HepG2 (cell line): ENCODE measurements around the gene TRIAP1.

Source experiments
- CHD2 ChIP-seq: IDR thresholded peaks from 2 replicates; pipeline ENCODE4 v1.6.1; 2011; ENCODE audit warnings: low read depth, low read length, improper control_type of control experiment
- MAZ ChIP-seq, 2 experiments: sonication (generic) in 1 of 2; formaldehyde crosslinking in 1 of 2; IDR thresholded peaks; 2 replicates each; pipeline versions ENCODE4 v1.5.0 to v1.6.1; 2012 to 2020; ENCODE audit warnings: low read depth in 2 of 2, mild to moderate bottlenecking in 2 of 2, borderline replicate concordance in 1 of 2, improper control_type of control experiment in 1 of 2, low read length in 1 of 2, missing genetic modification reagents in 1 of 2, moderate library complexity in 1 of 2
- MLLT10 ChIP-seq: sonication (generic); formaldehyde crosslinking; IDR thresholded peaks from 2 replicates; pipeline ENCODE4 v1.4.0; 2020; ENCODE audit warnings: missing genetic modification reagents
- NFIC ChIP-seq: IDR thresholded peaks from 2 replicates; pipeline ENCODE4 v1.6.1; 2012; ENCODE audit warnings: mild to moderate bottlenecking, low read length, inconsistent platforms
- PHB2 ChIP-seq: fragments of 450-650 bp; IDR thresholded peaks from 2 replicates; pipeline ENCODE4 v1.6.1; 2018; ENCODE audit not compliant: partially characterized antibody
- POLR2A ChIP-seq, 2 experiments: IDR thresholded peaks; 2 replicates each; pipeline ENCODE4 v1.6.1; 2011; ENCODE audit warnings: low read depth in 2 of 2, low read length in 2 of 2, mild to moderate bottlenecking in 1 of 2, moderate library complexity in 1 of 2; ENCODE audit not compliant: insufficient read depth in 1 of 2
- SP140L ChIP-seq: sonication (generic); formaldehyde crosslinking; IDR thresholded peaks from 2 replicates; pipeline ENCODE4 v1.4.0; 2020; ENCODE audit warnings: missing genetic modification reagents, borderline replicate concordance
- YEATS4 ChIP-seq: sonication (generic); formaldehyde crosslinking; IDR thresholded peaks from 2 replicates; pipeline ENCODE4 v1.4.0; 2020; ENCODE audit warnings: missing genetic modification reagents, borderline replicate concordance
- YY1 ChIP-seq: IDR thresholded peaks from 2 replicates; pipeline ENCODE4 v1.6.1; 2011; ENCODE audit warnings: low read length, low read depth, moderate library complexity, mild to moderate bottlenecking; ENCODE audit not compliant: insufficient read depth, insufficient replicate concordance
- TF ChIP-seq, protein P1 (sequence below): sonication (generic); formaldehyde crosslinking; IDR thresholded peaks from 2 replicates; pipeline ENCODE4 v1.4.0; 2020; ENCODE audit warnings: mild to moderate bottlenecking, low read depth, missing genetic modification reagents
- TF ChIP-seq, protein P2 (sequence below): sonication (generic); formaldehyde crosslinking; IDR thresholded peaks from 2 replicates; pipeline ENCODE4 v1.8.0; 2022; ENCODE audit warnings: mild to moderate bottlenecking, missing genetic modification reagents; ENCODE audit not compliant: insufficient replicate concordance
- TF ChIP-seq, protein P3 (sequence below): sonication (generic); formaldehyde crosslinking; IDR thresholded peaks from 2 replicates; pipeline ENCODE4 v1.5.1; 2020; ENCODE audit warnings: missing genetic modification reagents, mild to moderate bottlenecking, borderline replicate concordance
- TF ChIP-seq, protein P4 (sequence below): sonication (generic); formaldehyde crosslinking; IDR thresholded peaks from 2 replicates; pipeline ENCODE4 v1.9.0; 2022; ENCODE audit warnings: low read depth, missing genetic modification reagents
- TF ChIP-seq, protein P5 (sequence below): sonication (generic); formaldehyde crosslinking; IDR thresholded peaks from 2 replicates; pipeline ENCODE4 v1.9.0; 2021; ENCODE audit warnings: missing genetic modification reagents, borderline replicate concordance

DNA sequence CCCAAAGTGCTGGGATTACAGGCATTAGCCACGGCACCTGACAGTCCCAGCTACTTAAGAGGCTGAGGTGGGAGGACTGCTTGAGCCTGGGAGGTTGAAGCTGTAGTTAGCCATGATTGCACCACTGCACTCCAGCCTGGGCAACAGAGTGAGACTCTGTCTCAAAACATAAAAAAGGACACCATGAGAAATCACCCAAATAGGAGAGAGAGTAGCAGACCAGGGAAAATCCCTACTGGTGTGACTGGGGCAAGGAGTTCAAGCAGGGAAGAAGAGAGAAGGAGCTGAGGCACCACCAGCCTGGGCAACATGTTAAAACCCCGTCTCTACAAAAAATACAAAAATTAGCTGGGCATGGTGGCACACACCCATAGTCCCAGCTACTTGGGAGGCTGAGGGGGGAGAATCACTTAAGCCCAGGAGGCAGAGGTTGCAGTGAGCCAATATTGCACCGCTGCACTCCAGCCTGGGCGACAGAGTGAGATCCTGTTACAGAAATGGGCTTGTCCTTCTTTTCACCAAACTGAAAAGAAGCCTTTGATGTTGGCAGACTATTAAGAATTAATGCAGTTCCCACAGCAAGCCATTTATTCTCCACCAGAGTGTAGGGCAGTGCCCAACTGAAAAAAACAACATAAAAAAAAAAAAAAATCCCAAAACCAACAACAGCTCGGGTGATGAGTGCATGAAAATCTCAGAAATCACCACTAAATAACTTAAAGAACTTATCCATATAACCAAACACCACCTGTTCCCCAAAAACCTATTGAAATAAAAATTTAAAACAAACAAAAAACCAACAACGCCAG is 27.8 kb upstream of the TRIAP1 start:
- no peak for TF ChIP-seq MLLT10
- TF ChIP-seq PHB2 = no peak
- TF ChIP-seq, protein P1, sequence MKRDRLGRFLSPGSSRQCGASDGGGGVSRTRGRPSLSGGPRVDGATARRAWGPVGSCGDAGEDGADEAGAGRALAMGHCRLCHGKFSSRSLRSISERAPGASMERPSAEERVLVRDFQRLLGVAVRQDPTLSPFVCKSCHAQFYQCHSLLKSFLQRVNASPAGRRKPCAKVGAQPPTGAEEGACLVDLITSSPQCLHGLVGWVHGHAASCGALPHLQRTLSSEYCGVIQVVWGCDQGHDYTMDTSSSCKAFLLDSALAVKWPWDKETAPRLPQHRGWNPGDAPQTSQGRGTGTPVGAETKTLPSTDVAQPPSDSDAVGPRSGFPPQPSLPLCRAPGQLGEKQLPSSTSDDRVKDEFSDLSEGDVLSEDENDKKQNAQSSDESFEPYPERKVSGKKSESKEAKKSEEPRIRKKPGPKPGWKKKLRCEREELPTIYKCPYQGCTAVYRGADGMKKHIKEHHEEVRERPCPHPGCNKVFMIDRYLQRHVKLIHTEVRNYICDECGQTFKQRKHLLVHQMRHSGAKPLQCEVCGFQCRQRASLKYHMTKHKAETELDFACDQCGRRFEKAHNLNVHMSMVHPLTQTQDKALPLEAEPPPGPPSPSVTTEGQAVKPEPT = no peak
- no peak for TF ChIP-seq YEATS4 (CRISPR knock-in tag)
- TF ChIP-seq MAZ (IDR thresholded peaks at IDR 0.05; ENCODE audit: borderline replicate concordance, low read depth, low read length) = no peak
- no peak for TF ChIP-seq MAZ (CRISPR knock-in tag; IDR thresholded peaks at IDR 0.05; ENCODE audit: low read depth)
- TF ChIP-seq POLR2A (IDR thresholded peaks at IDR 0.05; ENCODE audit: insufficient read depth in 1 of 2, low read depth in 2 of 2, low read length in 2 of 2) = no peak
- no peak for TF ChIP-seq SP140L
- TF ChIP-seq, protein P2, sequence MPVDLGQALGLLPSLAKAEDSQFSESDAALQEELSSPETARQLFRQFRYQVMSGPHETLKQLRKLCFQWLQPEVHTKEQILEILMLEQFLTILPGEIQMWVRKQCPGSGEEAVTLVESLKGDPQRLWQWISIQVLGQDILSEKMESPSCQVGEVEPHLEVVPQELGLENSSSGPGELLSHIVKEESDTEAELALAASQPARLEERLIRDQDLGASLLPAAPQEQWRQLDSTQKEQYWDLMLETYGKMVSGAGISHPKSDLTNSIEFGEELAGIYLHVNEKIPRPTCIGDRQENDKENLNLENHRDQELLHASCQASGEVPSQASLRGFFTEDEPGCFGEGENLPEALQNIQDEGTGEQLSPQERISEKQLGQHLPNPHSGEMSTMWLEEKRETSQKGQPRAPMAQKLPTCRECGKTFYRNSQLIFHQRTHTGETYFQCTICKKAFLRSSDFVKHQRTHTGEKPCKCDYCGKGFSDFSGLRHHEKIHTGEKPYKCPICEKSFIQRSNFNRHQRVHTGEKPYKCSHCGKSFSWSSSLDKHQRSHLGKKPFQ (CRISPR knock-in tag) = no peak
- TF ChIP-seq, protein P3, sequence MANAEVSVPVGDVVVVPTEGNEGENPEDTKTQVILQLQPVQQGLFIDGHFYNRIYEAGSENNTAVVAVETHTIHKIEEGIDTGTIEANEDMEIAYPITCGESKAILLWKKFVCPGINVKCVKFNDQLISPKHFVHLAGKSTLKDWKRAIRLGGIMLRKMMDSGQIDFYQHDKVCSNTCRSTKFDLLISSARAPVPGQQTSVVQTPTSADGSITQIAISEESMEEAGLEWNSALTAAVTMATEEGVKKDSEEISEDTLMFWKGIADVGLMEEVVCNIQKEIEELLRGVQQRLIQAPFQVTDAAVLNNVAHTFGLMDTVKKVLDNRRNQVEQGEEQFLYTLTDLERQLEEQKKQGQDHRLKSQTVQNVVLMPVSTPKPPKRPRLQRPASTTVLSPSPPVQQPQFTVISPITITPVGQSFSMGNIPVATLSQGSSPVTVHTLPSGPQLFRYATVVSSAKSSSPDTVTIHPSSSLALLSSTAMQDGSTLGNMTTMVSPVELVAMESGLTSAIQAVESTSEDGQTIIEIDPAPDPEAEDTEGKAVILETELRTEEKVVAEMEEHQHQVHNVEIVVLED (CRISPR knock-in tag) = no peak
- TF ChIP-seq YY1 = no peak
- TF ChIP-seq, protein P4, sequence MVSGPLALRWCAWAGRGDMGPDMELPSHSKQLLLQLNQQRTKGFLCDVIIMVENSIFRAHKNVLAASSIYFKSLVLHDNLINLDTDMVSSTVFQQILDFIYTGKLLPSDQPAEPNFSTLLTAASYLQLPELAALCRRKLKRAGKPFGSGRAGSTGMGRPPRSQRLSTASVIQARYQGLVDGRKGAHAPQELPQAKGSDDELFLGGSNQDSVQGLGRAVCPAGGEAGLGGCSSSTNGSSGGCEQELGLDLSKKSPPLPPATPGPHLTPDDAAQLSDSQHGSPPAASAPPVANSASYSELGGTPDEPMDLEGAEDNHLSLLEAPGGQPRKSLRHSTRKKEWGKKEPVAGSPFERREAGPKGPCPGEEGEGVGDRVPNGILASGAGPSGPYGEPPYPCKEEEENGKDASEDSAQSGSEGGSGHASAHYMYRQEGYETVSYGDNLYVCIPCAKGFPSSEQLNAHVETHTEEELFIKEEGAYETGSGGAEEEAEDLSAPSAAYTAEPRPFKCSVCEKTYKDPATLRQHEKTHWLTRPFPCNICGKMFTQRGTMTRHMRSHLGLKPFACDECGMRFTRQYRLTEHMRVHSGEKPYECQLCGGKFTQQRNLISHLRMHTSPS (CRISPR knock-in tag) = no peak
- TF ChIP-seq, protein P5, sequence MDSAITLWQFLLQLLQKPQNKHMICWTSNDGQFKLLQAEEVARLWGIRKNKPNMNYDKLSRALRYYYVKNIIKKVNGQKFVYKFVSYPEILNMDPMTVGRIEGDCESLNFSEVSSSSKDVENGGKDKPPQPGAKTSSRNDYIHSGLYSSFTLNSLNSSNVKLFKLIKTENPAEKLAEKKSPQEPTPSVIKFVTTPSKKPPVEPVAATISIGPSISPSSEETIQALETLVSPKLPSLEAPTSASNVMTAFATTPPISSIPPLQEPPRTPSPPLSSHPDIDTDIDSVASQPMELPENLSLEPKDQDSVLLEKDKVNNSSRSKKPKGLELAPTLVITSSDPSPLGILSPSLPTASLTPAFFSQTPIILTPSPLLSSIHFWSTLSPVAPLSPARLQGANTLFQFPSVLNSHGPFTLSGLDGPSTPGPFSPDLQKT (CRISPR knock-in tag) = no peak
- no peak for TF ChIP-seq CHD2
- no peak for TF ChIP-seq NFIC
